GM19395 (cell line): ENCODE data around the gene AGPAT1.
"Not testable (repeated sequence)": the region's sequence is repeated elsewhere in the genome, so short reads cannot be mapped to it uniquely, and the experiment has no call there.

Source experiments
- ATAC-seq: cut with Tn5 transposase; IDR thresholded peaks from one replicate; pipeline ENCODE4 v1.9.1; 2021; ENCODE audit warnings: mild to moderate bottlenecking, moderate library complexity; ENCODE audit not compliant: unreplicated experiment

AGPAT1 gene

DNA sequence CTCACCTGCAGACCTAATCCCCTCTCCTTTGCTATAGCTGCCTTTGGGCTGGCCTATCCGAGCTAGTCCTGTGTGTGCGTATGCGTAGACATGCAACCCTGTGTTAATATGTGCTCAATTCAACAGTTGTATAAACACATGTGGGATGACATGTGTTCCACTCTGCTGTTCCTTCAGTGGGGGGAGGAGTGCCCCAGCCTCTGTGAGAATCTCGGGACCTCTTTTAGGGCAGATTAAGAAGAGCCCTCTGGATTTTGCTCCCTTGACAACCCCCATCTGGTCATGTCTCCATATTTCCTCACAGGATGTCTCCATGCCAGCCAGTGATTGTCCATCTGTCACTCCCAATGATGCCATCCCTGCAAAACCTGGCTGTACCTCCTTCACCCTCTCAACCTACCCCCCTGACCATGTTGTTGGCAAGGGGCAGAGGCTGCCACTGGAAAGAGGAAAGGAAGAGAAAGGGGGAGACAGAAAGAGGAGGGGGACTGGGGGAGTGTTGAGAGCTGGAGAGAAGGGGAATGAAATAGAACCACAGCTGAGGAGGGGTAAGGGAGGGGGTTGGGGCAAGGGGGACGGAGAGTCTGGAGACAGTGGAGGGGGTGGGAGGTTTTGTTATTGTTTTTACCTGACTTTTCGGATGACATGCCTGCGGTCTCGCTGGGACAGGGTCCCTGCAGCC is 24.6 kb downstream of the AGPAT1 start:
- ATAC-seq: no peak

DNA sequence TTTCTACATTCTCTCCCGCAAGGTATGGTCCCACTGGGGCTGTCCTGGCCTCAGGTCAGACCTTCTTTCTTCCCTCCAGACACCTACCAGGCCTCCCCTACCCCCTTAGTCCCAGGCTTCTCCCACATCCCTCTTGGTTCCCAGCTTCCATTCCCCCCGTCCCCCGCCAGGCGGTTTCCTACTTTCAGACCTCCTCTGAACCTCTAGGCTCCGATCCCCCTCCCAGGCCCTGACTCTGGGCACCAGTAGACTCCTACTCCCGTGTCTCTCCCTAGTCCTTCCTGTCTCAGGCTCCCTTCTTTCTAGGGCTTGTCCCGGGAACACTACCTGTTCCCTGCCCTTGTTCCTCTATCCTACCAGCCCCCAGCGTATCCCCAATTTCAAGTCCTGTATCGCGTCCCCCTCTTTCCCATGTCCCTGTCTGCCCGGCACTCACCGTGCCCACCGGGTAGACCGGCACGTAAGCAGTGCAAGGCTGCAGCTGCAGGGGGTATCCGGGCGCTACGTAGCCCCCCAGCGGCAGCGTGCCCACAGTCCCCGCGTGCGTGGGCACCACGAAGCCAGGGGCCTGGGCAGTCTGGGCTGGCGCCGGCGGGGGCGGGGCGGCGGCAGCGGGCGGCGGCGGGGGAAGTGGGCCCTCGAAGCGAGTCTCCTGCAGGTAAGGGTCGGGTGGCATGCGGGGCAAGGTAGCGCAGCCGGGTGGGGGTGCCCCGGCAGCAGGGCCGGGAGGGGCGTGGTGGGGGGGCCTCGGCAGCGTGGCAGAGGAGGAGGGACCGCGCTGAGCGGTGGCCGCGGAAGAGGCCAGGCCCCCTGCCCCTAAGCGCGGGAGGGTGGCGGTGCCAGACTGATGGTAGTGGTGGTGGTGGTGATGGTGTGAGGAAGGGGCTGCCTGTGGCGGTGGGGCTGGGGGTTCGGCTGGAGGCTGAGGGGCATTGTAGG is 25.7 kb downstream of the AGPAT1 start:
- no peak for ATAC-seq

- no peak for ATAC-seq
Observed at GRCh38 chr6:32149092-32149755, 26.7 kb downstream of the AGPAT1 start.

GRCh38 chr6:32148289-32149091 is 27.4 kb downstream of the AGPAT1 start:
- ATAC-seq: no peak

- no peak for ATAC-seq
Observed at GRCh38 chr6:32147401-32148132, 28.3 kb downstream of the AGPAT1 start.

- no peak for ATAC-seq
Observed at GRCh38 chr6:32146687-32147086, 29.2 kb downstream of the AGPAT1 start.

DNA sequence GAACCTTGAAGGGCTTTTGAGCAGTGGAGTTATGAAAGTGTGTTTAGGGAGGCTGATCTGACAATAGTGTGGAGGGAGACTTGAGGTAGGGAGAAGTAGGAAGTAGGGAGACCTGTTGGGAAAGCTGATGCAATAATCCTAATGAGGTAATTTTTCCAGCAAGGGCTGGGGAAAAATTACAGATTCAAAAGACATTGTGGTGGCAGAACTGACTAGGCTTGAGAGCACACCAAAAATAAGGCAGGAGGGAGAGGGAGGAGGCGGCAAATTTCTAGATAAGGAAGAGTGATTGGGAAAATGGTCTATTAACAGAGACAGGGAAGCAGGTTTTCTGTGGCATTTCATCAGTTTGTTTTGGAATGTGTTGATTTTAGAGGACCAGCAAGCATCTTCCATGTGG is 29.6 kb downstream of the AGPAT1 start:
- ATAC-seq: no peak

DNA sequence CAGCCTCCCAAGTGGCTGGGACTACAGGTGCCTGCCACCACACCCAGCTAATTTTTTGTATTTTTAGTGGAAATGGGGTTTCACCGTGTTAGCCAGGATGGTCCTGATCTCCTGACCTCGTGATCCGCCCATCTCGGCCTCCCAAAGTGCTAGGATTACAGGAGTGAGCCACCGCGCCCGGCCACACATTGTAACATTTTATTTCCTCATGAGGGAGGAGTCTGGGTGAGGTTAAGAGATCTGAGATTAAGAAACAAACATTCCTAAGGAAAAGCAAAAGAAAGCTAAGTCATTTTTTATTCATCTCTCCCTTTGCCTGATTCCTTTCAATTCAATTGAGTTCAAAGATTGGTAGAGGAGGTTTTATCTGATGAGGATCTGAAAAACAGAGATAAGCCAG is 31.6 kb downstream of the AGPAT1 start:
- not testable (repeated sequence) for ATAC-seq

- ATAC-seq: no peak
Observed at GRCh38 chr6:32140420-32141046, 35.4 kb downstream of the AGPAT1 start.

DNA sequence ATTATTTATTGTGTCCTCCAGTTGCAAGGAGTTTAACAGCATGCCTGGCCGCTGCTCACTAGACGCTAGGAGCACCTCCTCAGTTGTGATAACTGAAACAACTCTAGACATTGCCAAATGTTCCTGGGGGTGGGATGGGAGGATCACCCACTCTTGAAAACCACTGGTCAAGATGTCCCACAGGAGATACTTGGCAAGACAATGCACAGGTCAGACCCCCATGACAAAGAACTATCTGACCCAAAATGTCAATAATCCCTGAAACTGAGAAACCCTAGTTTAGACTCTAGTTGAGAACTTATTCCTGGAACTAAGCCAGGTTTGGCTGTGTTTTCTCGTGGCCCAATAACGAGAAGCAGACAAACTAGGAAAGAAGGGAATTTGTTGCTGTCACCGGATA is 36.3 kb downstream of the AGPAT1 start:
- no peak for ATAC-seq

GRCh38 chr6:32137454-32137853 is 38.4 kb downstream of the AGPAT1 start:
- ATAC-seq: no peak

DNA sequence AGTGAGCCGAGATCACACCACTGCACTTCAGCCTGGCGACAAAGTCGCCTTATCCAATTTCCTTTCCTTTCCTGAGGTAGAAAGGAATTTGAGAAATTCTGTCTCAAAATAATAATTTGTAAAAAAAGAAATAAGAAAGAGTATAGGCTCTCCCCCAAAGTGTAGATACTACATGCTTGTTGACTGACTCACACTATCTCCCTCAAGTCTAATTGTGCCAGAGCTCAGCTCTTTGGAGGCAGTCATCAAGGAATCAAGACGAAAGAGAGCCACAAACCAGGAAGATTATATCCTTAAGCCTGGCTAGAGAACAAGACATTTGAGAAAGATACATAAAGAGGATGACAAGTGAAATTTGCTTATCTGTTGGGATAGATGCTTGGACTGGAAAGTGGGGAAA is 42.1 kb downstream of the AGPAT1 start:
- ATAC-seq: no peak

GRCh38 chr6:32132110-32132509 is 43.8 kb downstream of the AGPAT1 start:
- no peak for ATAC-seq

GRCh38 chr6:32131439-32131948 is 44.4 kb downstream of the AGPAT1 start:
- no peak for ATAC-seq

DNA sequence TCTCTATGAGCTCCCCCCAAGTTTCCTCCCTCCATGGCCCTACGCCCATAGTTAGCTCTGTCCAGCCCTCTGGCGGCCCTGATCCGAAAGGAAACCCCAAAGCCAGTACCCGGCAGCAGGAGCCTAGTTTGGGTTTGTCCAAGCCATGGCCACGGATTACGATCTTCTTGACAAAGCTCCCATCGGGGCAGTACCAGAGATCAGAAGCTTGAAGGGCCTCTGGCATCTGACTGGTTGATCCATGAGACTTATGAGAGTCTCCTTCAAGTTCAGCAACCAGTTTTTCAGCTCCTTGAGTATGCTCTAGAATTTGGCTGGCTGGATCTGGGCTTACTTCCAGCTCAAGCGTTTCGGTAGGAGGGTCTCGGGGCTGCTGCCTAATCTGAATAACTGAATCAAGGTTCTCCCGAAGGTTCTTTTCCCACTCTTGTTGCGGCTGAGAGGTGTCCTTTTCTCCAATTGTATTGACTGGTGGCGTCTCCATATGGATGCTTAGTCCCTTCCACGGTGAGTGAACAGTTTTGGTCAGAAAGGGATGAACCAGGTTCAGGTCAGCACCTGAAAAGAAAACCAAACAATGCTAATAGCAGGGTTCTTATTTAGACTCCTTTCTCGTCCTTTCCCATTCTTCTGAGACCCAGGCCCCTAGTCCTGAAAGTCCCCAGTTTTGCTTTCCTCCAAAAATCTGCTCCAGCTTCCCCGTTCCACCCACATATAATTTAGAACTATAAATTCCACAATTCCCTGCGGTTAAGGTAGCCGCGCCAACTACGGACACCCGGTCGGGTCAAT is 46.4 kb downstream of the AGPAT1 start:
- ATAC-seq: no peak

- no peak for ATAC-seq
Observed at GRCh38 chr6:32128751-32129296, 47.1 kb downstream of the AGPAT1 start.

GRCh38 chr6:32127717-32128592 is 47.9 kb downstream of the AGPAT1 start, which contains the start of gene ATF6B:
Gene ATF6B (minus strand): TSS chr6:32128246. CDS start chr6:32128207, 39 bp downstream.
- ATAC-seq: peak; percentile 88
